Adrenal gland (tissue), 5 donors: ENCODE measurements around the gene GSPT1.

ENCODE experiments used
- POLR2A ChIP-seq, 2 donors: fragments of 450-650 bp; IDR thresholded peaks; one replicate each; pipeline ENCODE4 v1.6.1; 2017; ENCODE audit warnings: antibody characterized with exemption in 2 of 2, mild to moderate bottlenecking in 2 of 2, moderate library complexity in 1 of 2
- TF ChIP-seq, protein P1 (sequence below), 6 experiments: fragments of 450-650 bp in 4 of 6; fragments of 200-600 bp in 2 of 6; sonication (generic) in 1 of 6; IDR thresholded peaks; 1 replicate in 5 of 6; 2 replicates in 1 of 6; pipeline versions ENCODE4 v1.5.1 to v1.8.0; 2016 to 2021; ENCODE audit warnings: antibody characterized with exemption in 6 of 6, mild to moderate bottlenecking in 2 of 6, moderate library complexity in 1 of 6
- donor health status: DM: no; HTN: no; CAD: no.

DNA sequence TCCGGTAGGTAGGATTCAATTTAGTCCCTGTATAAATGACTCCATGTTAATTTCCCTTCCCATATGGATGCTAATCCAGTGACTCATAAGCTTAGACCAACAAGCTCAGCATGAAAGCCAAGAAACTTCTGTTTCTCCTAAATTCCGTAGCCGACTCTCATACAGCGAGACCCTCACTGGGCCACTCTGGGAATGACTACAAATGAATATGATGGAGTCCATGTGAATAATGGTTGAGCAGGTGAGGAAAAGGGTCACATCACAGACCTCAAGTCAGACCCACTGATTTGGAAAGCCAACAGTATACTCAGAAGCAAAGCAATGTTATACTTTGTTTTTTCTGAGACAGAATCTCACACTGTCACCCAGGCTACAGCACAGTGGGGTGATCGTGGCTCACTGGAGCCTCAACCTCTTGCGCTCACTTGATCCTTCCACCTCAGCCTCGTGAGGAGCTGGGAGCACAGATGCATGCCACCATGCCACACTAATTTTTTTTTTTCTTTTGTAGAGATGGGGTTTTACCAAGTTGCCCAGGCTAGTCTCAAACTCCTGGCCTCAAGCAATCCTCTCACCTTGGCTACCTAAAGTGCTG, 79.0 kb downstream of the GSPT1 start:
- TF ChIP-seq, protein P1, sequence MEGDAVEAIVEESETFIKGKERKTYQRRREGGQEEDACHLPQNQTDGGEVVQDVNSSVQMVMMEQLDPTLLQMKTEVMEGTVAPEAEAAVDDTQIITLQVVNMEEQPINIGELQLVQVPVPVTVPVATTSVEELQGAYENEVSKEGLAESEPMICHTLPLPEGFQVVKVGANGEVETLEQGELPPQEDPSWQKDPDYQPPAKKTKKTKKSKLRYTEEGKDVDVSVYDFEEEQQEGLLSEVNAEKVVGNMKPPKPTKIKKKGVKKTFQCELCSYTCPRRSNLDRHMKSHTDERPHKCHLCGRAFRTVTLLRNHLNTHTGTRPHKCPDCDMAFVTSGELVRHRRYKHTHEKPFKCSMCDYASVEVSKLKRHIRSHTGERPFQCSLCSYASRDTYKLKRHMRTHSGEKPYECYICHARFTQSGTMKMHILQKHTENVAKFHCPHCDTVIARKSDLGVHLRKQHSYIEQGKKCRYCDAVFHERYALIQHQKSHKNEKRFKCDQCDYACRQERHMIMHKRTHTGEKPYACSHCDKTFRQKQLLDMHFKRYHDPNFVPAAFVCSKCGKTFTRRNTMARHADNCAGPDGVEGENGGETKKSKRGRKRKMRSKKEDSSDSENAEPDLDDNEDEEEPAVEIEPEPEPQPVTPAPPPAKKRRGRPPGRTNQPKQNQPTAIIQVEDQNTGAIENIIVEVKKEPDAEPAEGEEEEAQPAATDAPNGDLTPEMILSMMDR (IDR thresholded peaks at IDR 0.05) = no peak
- TF ChIP-seq POLR2A (IDR thresholded peaks at IDR 0.05) = no peak
